ENCODE data around the gene COX8A. TPM values are rescaled to one million over a fixed set of nuclear protein-coding genes. Genes with fewer than 3 reads are reported as not detected.
"Not testable (repeated sequence)": the region's sequence is repeated elsewhere in the genome, so short reads cannot be mapped to it uniquely, and the experiment has no call there.

COX8A gene
- total and polyA plus RNA-seq, 8 donors: 79.8 to 441 (median 121) TPM

DNA sequence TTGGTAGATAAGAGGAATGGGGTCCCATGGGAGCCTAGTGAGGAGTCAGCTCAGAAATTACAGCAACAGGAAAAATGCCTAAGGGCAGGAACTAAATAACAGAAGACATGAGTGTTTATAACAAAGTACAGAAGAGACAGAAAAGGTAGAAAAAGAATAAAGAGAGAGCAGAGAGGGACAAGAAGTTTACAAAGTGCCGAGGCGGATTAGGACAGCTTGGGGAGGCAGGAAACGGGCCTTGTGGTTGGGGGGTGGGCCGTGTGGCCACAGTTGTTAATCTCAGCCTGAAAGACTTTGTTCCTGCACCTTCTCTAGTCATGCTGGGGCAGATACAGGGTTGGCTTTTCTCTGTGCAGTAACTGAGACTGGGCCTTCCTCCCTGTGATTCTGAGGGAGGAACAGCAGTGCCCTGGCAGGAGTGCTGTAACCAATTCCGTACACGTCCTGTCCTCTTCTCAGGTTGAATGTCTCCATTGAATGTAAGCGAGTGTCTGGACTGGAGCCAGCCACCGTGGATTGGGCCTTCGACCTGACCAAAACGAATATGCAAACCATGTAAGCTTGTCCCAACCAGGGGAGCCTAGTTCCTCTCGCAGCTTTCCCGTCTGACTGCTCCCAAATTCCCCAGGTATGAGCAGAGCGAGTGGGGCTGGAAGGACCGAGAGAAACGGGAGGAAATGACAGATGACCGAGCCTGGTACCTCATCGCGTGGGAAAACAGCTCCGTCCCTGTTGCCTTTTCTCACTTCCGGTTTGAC, 22.5 kb upstream of the COX8A start:
- Histone ChIP-seq H3K36me3 (peaks cover 7 to 15% (median 8%) of the 10 kb centered on the region in 3 donors), H3K4me1 (no peaks in the 10 kb centered on the region), H3K9me3 (no peaks in the 10 kb centered on the region), H3K4me3 (no peak overlapping the region), H3K27ac (no peak overlapping the region), H3K27me3 (no peaks in the 10 kb centered on the region)
- intact Hi-C loops (cut with DNase I): loop anchor here in 1 of 3 donors (10.0 kb wide), 1 partner anchor 127 kb away; no protein-coding TSS in a partner anchor
- DNase-seq (no peak), FAIRE-seq (no peak), ATAC-seq (peak in 1 of 4 donors; percentile 24)
- WGBS, 2 donors: 82 to 84% methylated on average over 20 of the region's 20 CpGs
- TF ChIP-seq, protein P1, sequence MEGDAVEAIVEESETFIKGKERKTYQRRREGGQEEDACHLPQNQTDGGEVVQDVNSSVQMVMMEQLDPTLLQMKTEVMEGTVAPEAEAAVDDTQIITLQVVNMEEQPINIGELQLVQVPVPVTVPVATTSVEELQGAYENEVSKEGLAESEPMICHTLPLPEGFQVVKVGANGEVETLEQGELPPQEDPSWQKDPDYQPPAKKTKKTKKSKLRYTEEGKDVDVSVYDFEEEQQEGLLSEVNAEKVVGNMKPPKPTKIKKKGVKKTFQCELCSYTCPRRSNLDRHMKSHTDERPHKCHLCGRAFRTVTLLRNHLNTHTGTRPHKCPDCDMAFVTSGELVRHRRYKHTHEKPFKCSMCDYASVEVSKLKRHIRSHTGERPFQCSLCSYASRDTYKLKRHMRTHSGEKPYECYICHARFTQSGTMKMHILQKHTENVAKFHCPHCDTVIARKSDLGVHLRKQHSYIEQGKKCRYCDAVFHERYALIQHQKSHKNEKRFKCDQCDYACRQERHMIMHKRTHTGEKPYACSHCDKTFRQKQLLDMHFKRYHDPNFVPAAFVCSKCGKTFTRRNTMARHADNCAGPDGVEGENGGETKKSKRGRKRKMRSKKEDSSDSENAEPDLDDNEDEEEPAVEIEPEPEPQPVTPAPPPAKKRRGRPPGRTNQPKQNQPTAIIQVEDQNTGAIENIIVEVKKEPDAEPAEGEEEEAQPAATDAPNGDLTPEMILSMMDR (IDR thresholded peaks at IDR 0.05): no peak

DNA sequence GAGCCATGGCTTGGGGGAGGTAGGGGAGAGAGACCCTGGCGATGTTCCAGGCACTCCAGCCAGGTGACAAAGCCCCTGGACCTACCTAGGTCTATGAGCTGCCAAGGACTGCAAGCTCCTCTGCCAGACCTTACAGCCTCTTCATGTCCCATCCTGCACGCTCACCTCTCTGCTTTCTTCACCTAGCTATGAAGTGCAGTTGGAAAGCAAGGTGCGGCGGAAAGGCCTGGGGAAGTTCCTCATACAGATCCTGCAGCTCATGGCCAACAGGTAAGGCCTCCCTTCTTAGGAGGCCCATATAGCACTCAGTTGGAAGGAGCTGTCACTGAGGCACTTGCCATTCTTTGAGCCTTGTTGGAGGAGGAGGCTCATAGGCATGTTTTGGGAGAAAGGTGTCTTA, 21.9 kb upstream of the COX8A start:
- Histone ChIP-seq H3K9me3 (no peaks in the 10 kb centered on the region), H3K27ac (no peak overlapping the region), H3K36me3 (peaks cover 7 to 15% (median 8%) of the 10 kb centered on the region in 3 donors), H3K27me3 (no peaks in the 10 kb centered on the region), H3K4me3 (no peak overlapping the region), H3K4me1 (no peaks in the 10 kb centered on the region)
- no peak for FAIRE-seq
- TF ChIP-seq, protein P1 (IDR thresholded peaks at IDR 0.05): no peak
- no peak for DNase-seq
- ATAC-seq: no peak
- intact Hi-C loops (cut with DNase I): loop anchor here in 1 of 3 donors (10.0 kb wide), 1 partner anchor 128 kb away; no protein-coding TSS in a partner anchor
- 94 to 97% methylated on average over 4 of the region's 4 CpGs for WGBS, 2 donors

DNA sequence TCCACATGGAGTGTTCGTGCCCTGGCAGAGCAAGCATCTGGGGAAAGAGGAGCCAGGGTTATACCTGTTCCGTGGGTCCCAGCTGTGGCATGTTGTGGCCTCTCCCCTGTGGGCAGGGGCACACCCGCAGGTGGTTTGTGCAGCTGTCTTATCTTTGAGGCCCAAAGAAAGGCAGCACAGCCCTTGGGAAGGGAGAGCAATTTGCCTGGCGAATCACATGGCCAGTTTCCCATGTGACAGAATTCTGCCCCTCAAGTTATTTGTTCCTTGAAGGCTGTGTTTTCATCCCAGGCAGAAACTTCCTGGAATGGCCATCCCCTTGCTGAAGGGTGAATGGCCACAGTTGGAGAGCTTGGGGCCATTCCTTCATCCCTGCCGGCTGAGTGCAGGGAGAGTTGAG, 16.4 kb upstream of the COX8A start:
- DNase-seq: no peak
- intact Hi-C loops (cut with DNase I): loop anchor here in 1 of 3 donors (10.0 kb wide), 1 partner anchor 133 kb away; no protein-coding TSS in a partner anchor
- 82 to 87% methylated on average over 5 of the region's 5 CpGs for WGBS, 2 donors
- no peak for ATAC-seq
- TF ChIP-seq, protein P1 (IDR thresholded peaks at IDR 0.05): no peak
- Histone ChIP-seq H3K27ac (no peak overlapping the region), H3K36me3 (peaks cover 4 to 8% (median 7%) of the 10 kb centered on the region in 3 donors), H3K4me3 (no peak overlapping the region), H3K4me1 (no peaks in the 10 kb centered on the region), H3K27me3 (no peaks in the 10 kb centered on the region), H3K9me3 (no peaks in the 10 kb centered on the region)
- FAIRE-seq: no peak

DNA sequence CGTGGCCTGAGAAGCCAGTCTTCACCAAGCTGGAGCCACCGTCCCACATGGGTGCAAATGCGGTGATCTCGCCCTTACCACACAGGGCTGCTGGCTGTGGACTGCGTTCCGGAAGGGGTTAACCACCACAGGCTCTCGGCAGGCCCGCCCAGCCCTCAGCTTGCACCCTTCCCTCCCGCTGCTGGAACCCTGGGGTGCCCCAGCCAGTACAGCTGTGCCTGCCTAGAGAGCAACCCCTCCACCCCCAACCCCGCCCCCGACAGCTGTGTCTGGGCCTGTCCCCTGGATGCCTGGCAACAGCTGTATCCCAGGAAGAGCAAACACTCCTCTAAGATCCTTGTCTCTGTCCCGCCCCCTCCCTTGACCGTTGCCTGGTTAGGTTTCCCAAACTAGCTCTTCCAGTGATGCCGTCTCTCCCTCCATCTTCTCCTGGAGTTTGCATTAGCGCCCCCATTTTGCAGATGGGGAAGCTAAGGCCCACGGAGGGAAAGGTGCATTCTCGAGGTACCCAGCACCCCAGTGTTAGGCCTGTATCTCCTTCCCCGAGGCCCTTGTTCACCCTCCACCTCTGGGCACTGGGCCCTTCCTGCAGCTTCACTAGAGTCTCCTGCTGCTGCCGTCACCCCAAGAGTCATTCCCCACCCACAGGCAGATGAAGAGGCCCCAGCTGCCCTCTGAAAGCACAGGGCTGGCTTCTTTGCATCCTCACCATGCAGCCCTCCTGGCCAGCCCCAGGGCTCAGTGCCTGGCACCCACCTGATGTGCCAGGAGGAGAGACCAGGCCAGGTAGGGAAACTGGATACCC, 12.6 kb upstream of the COX8A start:
- H3K36me3 ChIP-seq: no peaks in the 10 kb centered on the region
- peak in 3 of 4 donors; percentile 67 to 81 (median 77) for ATAC-seq
- no peak overlapping the region for H3K27ac ChIP-seq
- intact Hi-C loops (cut with DNase I): no loop called here
- FAIRE-seq: no peak
- 34 to 41% methylated on average over 10 to 19 of the region's 19 CpGs for WGBS, 2 donors
- no peak overlapping the region for H3K4me3 ChIP-seq
- peak in 2 of 6 donors; percentile 40 for DNase-seq
- H3K9me3 ChIP-seq: no peaks in the 10 kb centered on the region
- no peaks in the 10 kb centered on the region for H3K4me1 ChIP-seq
- TF ChIP-seq, protein P1 (IDR thresholded peaks at IDR 0.05): no peak
- H3K27me3 ChIP-seq: no peaks in the 10 kb centered on the region

DNA sequence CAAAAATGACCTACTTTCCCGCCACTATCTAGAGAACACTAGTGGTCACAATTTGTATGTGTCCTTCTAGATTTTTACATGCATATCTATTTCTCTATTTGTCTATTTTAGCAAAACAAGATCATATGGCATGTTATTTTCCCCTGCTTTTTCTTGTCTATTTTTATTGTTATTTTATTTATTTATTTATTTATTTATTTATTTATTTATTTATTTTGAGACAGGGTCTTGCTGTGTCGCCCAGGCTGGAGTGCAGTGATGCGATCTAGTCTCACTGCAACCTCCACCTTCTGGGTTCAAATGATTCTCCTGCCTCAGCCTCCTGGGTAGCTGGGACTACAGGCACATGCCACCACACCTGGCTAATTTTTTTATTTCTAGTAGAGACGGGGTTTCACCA, 10.5 kb upstream of the COX8A start:
- H3K27me3 ChIP-seq; intact Hi-C loops (cut with DNase I); DNase-seq; H3K36me3 ChIP-seq; ATAC-seq; FAIRE-seq; H3K9me3 ChIP-seq; H3K4me3 ChIP-seq; H3K27ac ChIP-seq; H3K4me1 ChIP-seq: not testable (repeated sequence)
- WGBS, 2 donors: 95 to 99% methylated on average over 4 of the region's 4 CpGs
